NCI-H1417 treated with DMSO at 0.1 percent for 48 hours (cell line): ENCODE data around the gene NTPCR.
A peak's percentile ranks its signal among the peaks of the same experiment; 100 is the strongest.
"Not testable (repeated sequence)": the region's sequence is repeated elsewhere in the genome, so short reads cannot be mapped to it uniquely, and the experiment has no call there.

Source experiments
- DNase-seq: peaks from one replicate; lab custom pipeline; 2025; lab: John Stamatoyannopoulos, UW

The NTPCR gene

GRCh38 chr1:232984577-232985425, 34.4 kb downstream of the NTPCR start:
- no peak for DNase-seq

- DNase-seq: no peak
These were observed 35.6 kb downstream of the NTPCR start for GRCh38 chr1:232985882-232986526.

- no peak for DNase-seq
These were observed 36.1 kb downstream of the NTPCR start for GRCh38 chr1:232986527-232986922.

- no peak for DNase-seq
These were observed 36.8 kb downstream of the NTPCR start for GRCh38 chr1:232987046-232987773.

- DNase-seq: no peak
These were observed 37.3 kb downstream of the NTPCR start for GRCh38 chr1:232987774-232988140.

GRCh38 chr1:232988572-232989040, 38.2 kb downstream of the NTPCR start:
- no peak for DNase-seq

GRCh38 chr1:232990176-232991128, 40.0 kb downstream of the NTPCR start:
- no peak for DNase-seq

GRCh38 chr1:232991238-232991637, 40.8 kb downstream of the NTPCR start:
- no peak for DNase-seq

- no peak for DNase-seq
These were observed 41.8 kb downstream of the NTPCR start for GRCh38 chr1:232992227-232992626.

- DNase-seq: no peak
These were observed 43.1 kb downstream of the NTPCR start for GRCh38 chr1:232993555-232993954.

- DNase-seq: no peak
These were observed 44.8 kb downstream of the NTPCR start for GRCh38 chr1:232995189-232995588.

GRCh38 chr1:232996143-232996542, 45.7 kb downstream of the NTPCR start:
- DNase-seq: no peak

- DNase-seq: no peak
These were observed 47.7 kb downstream of the NTPCR start for GRCh38 chr1:232998138-232998537.

- DNase-seq: no peak
These were observed 48.2 kb downstream of the NTPCR start for GRCh38 chr1:232998646-232999045.

- DNase-seq: no peak
These were observed 49.7 kb downstream of the NTPCR start for GRCh38 chr1:232999956-233000625.

GRCh38 chr1:233003638-233004037, 53.2 kb downstream of the NTPCR start:
- DNase-seq: not testable (repeated sequence)

- DNase-seq: no peak
These were observed 54.0 kb downstream of the NTPCR start for GRCh38 chr1:233004451-233004850.

- DNase-seq: peak; percentile 26
These were observed 54.7 kb downstream of the NTPCR start for GRCh38 chr1:233005156-233005555.

- DNase-seq: no peak
These were observed 55.3 kb downstream of the NTPCR start for GRCh38 chr1:233005703-233006102.

GRCh38 chr1:233006108-233006507, 55.7 kb downstream of the NTPCR start:
- DNase-seq: no peak

- no peak for DNase-seq
These were observed 56.1 kb downstream of the NTPCR start for GRCh38 chr1:233006541-233006973.
